Skeletal muscle tissue (tissue), 4 donors: ENCODE results near the gene PDSS2. TPM values are rescaled to one million over a fixed set of nuclear protein-coding genes. Genes with fewer than 3 reads are reported as not detected.
"Not testable (repeated sequence)": the region's sequence is repeated elsewhere in the genome, so short reads cannot be mapped to it uniquely, and the experiment has no call there.

Experiments used
- H3K27ac ChIP-seq: one replicate; pipeline ENCODE4 v1.7.0; 2013; ENCODE audit warnings: mild to moderate bottlenecking, low read depth, low read length, inconsistent platforms
- H3K27me3 ChIP-seq, 3 donors: one replicate each; pipeline ENCODE4 v1.7.0; 2013; ENCODE audit warnings: low read length in 3 of 3; ENCODE audit not compliant: control insufficient read depth in 3 of 3, insufficient read depth in 3 of 3
- H3K36me3 ChIP-seq, 3 donors: one replicate each; pipeline ENCODE4 v1.7.0; 2013; ENCODE audit warnings: low read length in 3 of 3; ENCODE audit not compliant: control insufficient read depth in 3 of 3, insufficient read depth in 3 of 3
- H3K4me1 ChIP-seq, 3 donors: one replicate each; pipeline ENCODE4 v1.7.0; 2013; ENCODE audit warnings: low read length in 3 of 3, mild to moderate bottlenecking in 3 of 3; ENCODE audit not compliant: control insufficient read depth in 3 of 3, insufficient read depth in 3 of 3
- H3K4me3 ChIP-seq, 3 donors: one replicate each; pipeline ENCODE4 v1.7.0; 2013; ENCODE audit warnings: low read length in 3 of 3
- H3K9ac ChIP-seq, 3 donors: one replicate each; pipeline ENCODE4 v1.7.0; 2013; ENCODE audit warnings: low read length in 3 of 3, mild to moderate bottlenecking in 3 of 3, moderate library complexity in 2 of 3, low read depth in 1 of 3
- H3K9me3 ChIP-seq, 3 donors: one replicate each; pipeline ENCODE4 v1.7.0; 2013; ENCODE audit warnings: low read length in 3 of 3; ENCODE audit not compliant: control insufficient read depth in 3 of 3
- total RNA-seq: library from RNA; depleted of rRNA; stranded (reverse); fragments of >200 nt; gene quantifications from one replicate; pipeline ENCODE4 v1.2.3, GENCODE V29; 2014
- donor health status: Osteomylitis.

The PDSS2 gene
- total RNA-seq, 1 donor from 2014 or later: 6.8 TPM

GRCh38 chr6:107179004-107179403 is 280.4 kb downstream of the PDSS2 start:
- Histone ChIP-seq H3K9me3 (no peaks in the 10 kb centered on the region), H3K27me3 (no peaks in the 10 kb centered on the region), H3K4me1 (no peaks in the 10 kb centered on the region), H3K9ac (no peak overlapping the region), H3K36me3 (no peaks in the 10 kb centered on the region), H3K27ac (no peak overlapping the region), H3K4me3 (no peak overlapping the region)

DNA sequence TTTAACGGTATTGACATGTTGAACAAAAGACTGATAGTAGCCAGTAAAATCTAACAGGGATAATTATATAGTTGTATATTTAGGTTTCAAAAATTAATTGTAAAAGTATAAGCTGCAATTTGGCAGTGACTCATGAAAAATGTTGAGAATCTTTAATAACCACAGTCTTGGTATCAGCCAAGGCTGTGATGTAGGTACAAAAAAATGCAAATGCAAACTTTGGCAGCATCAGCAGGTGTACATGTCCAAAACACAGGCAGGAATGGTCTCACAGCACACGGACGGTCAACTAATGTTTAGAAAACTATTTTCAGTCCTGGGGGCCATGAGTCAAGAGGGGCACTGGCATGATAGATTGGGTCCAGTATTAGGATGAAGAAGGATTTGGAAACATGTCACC is 285.6 kb downstream of the PDSS2 start:
- Histone ChIP-seq H3K36me3 (no peaks in the 10 kb centered on the region), H3K9me3 (no peaks in the 10 kb centered on the region), H3K4me3 (no peak overlapping the region), H3K27ac (no peak overlapping the region), H3K9ac (no peak overlapping the region), H3K4me1 (no peaks in the 10 kb centered on the region), H3K27me3 (no peaks in the 10 kb centered on the region)

DNA sequence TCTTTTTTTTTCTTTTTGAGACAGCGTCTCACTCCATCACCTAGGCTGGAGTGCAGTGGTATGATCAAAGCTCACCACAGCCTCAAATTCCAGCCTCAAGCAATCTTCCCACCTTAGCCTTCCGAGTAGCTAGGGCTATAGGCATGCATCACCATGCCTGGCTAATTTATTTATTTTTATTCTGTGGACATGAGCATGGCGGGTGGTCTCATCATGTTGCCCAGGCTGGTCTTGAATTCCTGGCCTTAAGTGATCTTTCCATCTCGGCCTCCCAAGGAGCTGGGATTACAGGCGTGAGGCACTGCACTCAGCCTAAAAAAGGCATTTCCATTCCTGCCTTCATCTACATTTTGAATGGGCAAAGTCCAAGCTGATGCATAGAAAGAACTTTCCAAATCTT is 287.9 kb downstream of the PDSS2 start:
- H3K36me3 ChIP-seq: no peaks in the 10 kb centered on the region
- no peaks in the 10 kb centered on the region for H3K9me3 ChIP-seq
- no peak overlapping the region for H3K27ac ChIP-seq
- H3K27me3 ChIP-seq: no peaks in the 10 kb centered on the region
- no peak overlapping the region for H3K9ac ChIP-seq
- no peaks in the 10 kb centered on the region for H3K4me1 ChIP-seq
- H3K4me3 ChIP-seq: no peak overlapping the region

- not testable (repeated sequence) for H3K9ac ChIP-seq, H3K27me3 ChIP-seq, H3K36me3 ChIP-seq, H3K27ac ChIP-seq, H3K9me3 ChIP-seq, H3K4me1 ChIP-seq, H3K4me3 ChIP-seq
Measured at GRCh38 chr6:107164299-107164698, 295.1 kb downstream of the PDSS2 start.

- Histone ChIP-seq H3K27ac (no peak overlapping the region), H3K4me3 (no peak overlapping the region), H3K9ac (no peak overlapping the region), H3K36me3 (no peaks in the 10 kb centered on the region), H3K4me1 (no peaks in the 10 kb centered on the region), H3K9me3 (no peaks in the 10 kb centered on the region), H3K27me3 (no peaks in the 10 kb centered on the region)
Measured at GRCh38 chr6:107161521-107161920, 297.8 kb downstream of the PDSS2 start.

- Histone ChIP-seq H3K36me3 (peaks cover 0 to 2% (median 0%) of the 10 kb centered on the region in 3 donors), H3K27ac (no peak overlapping the region), H3K4me3 (no peak overlapping the region), H3K9me3 (no peaks in the 10 kb centered on the region), H3K4me1 (no peaks in the 10 kb centered on the region), H3K9ac (no peak overlapping the region), H3K27me3 (no peaks in the 10 kb centered on the region)
Measured at GRCh38 chr6:107156617-107157016, 302.7 kb downstream of the PDSS2 start.

GRCh38 chr6:107154801-107155160 is 304.6 kb downstream of the PDSS2 start:
- H3K4me3 ChIP-seq: no peak overlapping the region
- H3K27me3 ChIP-seq: no peaks in the 10 kb centered on the region
- peaks cover 0 to 2% (median 0%) of the 10 kb centered on the region in 3 donors for H3K36me3 ChIP-seq
- no peaks in the 10 kb centered on the region for H3K9me3 ChIP-seq
- no peaks in the 10 kb centered on the region for H3K4me1 ChIP-seq
- no peak overlapping the region for H3K9ac ChIP-seq
- H3K27ac ChIP-seq: no peak overlapping the region

GRCh38 chr6:107154131-107154800 is 305.1 kb downstream of the PDSS2 start:
- H3K4me1 ChIP-seq: no peaks in the 10 kb centered on the region
- no peaks in the 10 kb centered on the region for H3K9me3 ChIP-seq
- peaks cover 0 to 2% (median 0%) of the 10 kb centered on the region in 3 donors for H3K36me3 ChIP-seq
- H3K27ac ChIP-seq: no peak overlapping the region
- no peaks in the 10 kb centered on the region for H3K27me3 ChIP-seq
- H3K4me3 ChIP-seq: no peak overlapping the region
- no peak overlapping the region for H3K9ac ChIP-seq

GRCh38 chr6:107152638-107153430 is 306.5 kb downstream of the PDSS2 start:
- H3K9me3 ChIP-seq: no peaks in the 10 kb centered on the region
- no peaks in the 10 kb centered on the region for H3K4me1 ChIP-seq
- no peak overlapping the region for H3K4me3 ChIP-seq
- H3K9ac ChIP-seq: no peak overlapping the region
- no peak overlapping the region for H3K27ac ChIP-seq
- H3K36me3 ChIP-seq: peaks cover 0 to 2% (median 0%) of the 10 kb centered on the region in 3 donors
- no peaks in the 10 kb centered on the region for H3K27me3 ChIP-seq

DNA sequence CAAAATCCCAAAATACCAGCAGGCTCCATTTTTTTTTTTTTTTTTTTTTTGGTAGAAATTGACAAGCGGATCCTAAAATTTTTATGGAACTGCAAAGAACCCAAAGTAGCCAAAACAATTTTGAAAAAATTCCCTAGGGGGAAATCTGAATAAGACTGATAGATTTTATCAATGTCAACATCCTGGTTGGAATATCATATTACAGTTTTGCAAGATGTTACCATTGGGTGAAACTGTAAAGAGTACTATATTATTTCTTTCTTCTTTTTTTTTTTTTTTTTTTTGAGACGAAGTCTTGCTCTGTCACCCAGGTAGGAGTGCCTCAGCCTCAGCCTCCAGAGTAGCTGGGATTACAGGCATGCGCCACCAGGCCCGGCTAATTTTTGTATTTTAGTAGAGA is 314.7 kb downstream of the PDSS2 start:
- H3K9me3 ChIP-seq: no peaks in the 10 kb centered on the region
- no peaks in the 10 kb centered on the region for H3K4me1 ChIP-seq
- H3K27me3 ChIP-seq: no peaks in the 10 kb centered on the region
- H3K27ac ChIP-seq: no peak overlapping the region
- H3K36me3 ChIP-seq: no peaks in the 10 kb centered on the region
- H3K9ac ChIP-seq: no peak overlapping the region
- H3K4me3 ChIP-seq: no peak overlapping the region
